ENCODE results near the gene ALDH3B1.
A peak's percentile ranks its signal among the peaks of the same experiment; 100 is the strongest.

The ALDH3B1 gene

DNA sequence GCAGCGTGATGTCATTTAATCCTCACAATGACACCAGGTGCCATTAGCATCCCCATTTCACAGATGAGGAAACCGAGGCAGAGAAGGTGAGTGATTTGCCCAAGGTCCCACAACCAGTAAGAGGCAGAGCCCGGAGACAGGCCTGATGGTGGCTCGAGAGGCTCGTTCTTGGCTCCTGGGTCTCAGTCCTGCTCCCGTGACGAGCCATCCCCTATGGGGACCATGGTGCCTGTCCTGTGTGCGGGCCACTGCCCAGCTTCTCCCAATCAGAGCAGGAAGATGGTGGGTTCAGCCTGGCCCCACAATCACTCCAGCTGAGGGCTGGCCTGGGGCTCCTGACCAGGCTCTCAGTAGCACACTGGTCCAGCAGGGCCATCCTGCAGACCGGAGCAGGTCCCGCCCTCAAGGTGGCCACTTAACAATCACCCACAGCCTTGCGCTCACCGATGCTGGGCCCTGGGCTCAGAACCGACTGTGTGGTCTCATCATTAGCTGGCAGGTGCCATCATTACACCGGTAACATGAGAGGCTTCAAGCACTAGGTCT, 3.6 kb downstream of the ALDH3B1 start:
- no peak for DNase-seq (ENCODE audit: low spot score)

DNA sequence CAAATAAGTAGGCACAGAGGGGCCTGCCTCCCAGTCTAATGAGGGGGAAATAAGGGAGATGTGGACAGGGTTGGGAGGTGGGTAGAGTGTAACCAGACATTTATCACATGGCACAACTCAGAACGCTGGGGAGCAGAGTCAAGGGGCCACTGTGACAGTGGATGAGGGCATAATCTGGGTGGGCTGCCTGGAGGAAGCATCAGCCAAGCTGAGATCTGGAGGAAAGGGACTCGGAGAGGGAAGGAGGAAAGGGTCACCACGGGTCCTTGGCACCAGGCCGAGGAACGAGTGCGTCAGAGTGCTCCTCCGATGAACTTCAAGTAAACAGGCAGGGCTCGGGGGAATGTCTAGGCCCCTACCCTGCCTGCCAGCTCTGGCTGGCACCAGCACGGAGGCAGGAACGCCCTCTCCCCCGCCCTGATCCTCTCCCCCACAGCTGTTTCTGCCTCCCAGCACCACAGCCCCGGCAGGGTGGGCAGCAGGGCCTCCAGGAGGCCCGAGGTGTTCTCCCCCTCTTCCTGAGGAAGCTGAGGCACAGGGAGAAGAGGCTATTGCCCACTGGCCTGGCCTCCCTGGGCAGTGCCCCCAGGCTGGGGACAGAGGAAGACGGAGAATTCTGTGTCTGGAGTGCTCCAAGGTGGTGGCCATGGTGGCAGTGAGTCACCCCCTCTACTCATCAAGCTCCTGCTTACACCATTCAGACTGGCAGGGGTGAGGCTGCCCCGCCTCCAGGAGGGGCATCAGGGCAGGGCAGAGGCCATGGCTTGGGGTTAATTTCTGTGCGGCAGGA, 4.2 kb downstream of the ALDH3B1 start:
- DNase-seq (ENCODE audit: low spot score) = peak; percentile 74

DNA sequence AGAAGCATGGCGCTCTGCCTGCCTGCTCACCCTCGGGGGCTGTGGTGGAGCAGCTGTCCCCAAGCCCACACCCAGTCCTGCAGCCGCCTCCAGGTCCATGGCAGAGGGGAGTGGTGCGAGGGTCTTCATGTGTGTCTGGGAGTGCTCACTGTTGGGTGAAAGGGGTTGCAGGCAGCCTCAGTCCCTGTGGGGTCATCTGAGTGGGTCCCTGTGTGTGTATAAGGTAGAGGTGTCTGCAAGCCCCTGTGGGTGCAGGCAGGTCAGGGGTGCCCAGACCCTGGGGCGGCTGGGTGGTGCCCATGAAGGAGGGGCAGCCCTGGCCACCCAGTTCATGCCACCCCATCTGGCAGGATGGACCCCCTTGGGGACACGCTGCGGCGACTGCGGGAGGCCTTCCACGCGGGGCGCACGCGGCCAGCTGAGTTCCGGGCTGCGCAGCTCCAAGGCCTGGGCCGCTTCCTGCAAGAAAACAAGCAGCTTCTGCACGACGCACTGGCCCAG, 4.9 kb downstream of the ALDH3B1 start:
- no peak for DNase-seq (ENCODE audit: low spot score)

DNA sequence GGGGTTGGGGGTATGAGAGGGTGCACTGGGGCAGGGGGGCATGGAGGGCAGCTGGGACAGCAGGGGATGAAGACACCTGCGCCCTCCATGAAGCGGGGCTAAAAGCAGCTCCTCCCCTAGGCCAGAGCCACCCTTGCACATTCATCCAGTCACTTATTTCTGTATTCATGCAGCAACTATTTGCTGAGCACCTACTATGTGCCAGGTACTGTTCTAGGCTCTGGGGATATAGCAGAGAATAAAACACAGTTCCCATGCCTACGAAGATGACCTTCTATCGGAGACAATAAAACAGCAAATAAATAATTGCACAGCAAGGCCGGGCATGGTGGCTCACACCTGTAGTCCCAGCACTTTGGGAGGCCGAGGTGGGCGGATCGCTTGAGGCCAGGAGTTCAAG, 5.3 kb downstream of the ALDH3B1 start:
- DNase-seq (ENCODE audit: low spot score) = no peak

DNA sequence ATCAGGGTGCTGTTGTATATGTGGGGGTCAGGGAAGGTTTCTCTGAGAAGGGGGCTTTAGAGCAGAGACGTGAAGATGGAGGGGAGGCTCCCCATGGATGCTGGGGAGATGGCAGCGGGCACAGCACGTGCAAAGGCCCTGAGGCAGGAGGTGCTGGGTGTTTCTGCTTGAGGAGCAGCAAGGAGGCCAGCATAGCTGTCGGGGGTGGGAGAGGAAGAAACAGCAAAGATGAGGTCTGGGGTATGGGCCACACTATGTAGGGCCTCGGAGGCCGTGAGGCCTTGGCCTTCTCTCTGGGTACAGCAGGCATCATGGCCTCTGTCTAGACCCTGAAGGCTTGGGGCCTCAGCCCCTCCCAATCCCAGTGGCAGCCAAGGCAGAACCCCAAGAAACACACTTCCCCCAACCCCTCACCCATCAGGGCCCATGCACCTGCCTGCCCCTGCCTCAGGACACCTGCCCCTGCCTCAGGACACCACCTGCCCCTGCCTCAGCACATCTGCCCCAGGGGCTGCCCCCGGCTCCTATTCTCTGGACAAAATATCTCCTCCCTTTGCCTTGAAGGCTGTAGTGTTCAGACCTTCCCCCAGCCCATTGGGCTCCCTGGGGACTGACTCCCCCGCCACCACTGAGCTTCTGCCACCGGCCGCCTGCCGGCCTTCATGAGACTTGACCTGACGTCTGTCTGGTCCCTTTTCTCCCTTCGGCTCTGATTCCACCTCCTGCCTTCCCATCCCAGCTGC, 6.2 kb downstream of the ALDH3B1 start:
- DNase-seq (ENCODE audit: low spot score) = no peak

DNA sequence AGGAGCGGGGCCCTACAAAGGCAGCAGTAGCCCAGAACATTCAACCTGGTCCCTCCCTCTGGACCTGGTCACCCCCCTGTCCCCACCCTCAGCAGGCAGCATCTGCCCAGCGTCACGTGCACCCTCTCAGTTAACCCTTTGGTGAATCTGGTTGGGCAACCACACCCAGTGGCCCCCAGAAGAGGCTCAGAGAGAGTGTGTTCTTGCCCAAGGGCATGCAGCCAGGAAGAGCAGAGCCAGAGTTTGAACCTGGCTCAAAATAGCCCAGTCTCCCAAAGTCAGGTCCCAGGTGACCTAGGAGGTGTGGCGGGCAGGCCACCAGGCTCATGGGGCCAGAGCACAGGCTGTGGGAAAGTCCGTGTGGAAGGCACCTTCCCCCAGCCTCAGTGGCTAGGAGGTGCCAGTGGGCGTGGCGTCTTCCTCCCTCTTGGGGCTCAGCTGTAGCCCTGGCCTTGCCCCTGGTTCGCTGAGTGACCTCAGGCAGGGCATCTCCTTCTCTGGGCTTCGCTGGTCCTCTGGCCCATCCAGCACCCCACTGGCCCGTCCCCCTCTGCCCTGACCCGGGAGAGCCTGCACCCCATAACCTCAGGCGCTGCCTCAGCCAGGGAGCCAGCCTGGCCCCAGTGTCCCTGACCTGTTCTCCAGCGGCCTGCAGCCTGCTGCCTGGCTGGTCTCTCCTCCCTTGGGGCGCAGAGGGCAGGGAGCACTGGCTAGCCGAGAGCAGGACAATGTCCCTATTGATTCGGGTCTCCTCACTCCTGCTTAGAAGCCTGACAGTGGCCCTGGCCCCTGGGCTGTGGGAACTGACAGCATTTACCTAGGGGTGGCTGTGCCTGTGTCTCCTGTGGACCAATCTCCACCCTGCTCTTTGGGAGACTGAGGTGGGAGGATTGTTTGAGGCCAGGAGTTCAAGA, 7.0 kb downstream of the ALDH3B1 start:
- DNase-seq (ENCODE audit: low spot score) = no peak

DNA sequence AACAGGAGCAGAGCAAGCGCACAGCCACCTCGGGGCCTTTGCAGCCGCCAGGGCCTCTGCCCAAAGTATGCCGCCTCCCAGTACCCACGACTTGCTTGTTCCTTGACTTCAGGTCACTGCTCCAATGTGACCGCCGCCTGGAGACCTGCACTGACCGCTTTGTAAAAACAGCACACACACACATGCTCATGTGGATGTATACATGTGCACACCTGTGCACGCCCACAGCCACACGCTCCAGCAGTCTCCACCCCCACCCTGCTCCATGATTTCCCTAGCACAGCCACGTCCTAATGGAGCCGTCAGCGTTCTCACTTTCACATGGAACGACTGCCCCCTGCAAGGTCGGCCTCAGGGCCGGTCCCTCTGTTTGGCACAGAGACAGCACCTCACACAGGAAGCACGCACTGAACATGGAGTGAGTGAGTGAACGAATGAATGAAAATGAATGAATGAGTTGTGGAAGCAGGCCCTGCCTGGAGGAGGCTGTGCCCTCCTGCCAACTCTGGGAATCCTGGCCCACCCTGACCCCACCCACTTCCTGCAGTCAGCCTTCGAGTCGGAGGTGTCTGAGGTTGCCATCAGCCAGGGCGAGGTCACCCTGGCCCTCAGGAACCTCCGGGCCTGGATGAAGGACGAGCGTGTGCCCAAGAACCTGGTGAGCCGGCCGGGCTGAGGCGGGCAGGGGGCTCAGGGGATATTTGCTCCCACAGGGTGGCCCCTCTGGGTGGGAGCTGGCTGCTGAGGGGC, 8.0 kb downstream of the ALDH3B1 start:
- DNase-seq (ENCODE audit: low spot score) = no peak

DNA sequence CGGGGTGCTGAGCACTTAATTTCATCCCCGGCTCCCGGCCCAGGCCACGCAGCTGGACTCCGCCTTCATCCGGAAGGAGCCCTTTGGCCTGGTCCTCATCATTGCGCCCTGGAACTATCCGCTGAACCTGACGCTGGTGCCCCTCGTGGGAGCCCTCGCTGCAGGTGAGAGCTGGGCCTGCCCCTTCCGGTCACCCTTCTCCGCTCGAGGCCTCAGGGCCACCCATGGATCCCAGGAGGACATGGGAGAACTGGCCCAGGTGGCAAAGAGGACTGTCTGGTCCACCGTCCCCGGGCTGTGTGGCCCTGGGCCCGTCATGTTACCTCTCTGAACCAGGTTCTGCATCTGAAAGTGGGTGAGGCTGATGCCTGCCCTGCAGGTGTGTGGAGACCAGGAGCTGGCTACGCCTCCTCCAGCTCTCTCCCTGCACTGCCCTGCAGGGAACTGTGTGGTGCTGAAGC, 8.6 kb downstream of the ALDH3B1 start:
- DNase-seq (ENCODE audit: low spot score) = no peak

DNA sequence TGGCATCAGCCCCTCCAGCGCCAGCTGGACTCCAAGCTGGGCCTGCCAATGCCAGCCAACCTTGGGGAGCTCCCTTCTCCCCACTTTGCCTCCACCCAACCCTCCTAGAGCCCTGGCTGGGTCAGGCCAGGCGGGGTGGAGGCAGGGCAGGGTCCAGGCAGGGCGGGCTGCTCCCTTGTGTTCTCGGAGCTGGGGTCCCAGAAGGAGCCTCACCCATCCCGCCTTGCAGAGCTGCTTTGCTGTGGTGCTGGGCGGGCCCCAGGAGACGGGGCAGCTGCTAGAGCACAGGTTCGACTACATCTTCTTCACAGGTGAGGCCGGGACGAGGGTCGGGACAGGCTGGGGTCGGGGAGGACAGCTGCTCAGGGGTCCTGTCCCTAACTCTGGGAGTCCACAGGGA, 9.4 kb downstream of the ALDH3B1 start:
- DNase-seq (ENCODE audit: low spot score) = no peak

DNA sequence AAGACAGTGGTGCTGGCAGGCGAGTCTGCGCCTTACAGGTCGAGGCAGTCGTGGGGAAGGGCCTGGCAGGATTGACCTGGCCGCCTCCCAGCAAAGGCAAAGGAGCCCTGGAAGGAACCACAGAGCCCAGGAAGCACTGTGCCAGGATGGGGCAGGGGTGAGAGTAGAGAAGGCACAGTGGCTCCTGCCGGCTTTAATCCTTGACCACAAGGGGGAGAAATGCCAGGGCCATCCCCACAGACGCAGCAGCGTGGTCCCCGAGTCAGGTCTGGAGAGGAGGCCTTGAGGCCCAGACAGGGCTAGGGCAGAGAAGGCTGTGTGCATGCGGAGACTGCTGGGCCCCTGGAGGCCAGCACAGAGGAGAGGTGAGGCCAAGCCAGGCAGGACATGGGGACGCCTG, 10.4 kb downstream of the ALDH3B1 start:
- DNase-seq (ENCODE audit: low spot score) = no peak

DNA sequence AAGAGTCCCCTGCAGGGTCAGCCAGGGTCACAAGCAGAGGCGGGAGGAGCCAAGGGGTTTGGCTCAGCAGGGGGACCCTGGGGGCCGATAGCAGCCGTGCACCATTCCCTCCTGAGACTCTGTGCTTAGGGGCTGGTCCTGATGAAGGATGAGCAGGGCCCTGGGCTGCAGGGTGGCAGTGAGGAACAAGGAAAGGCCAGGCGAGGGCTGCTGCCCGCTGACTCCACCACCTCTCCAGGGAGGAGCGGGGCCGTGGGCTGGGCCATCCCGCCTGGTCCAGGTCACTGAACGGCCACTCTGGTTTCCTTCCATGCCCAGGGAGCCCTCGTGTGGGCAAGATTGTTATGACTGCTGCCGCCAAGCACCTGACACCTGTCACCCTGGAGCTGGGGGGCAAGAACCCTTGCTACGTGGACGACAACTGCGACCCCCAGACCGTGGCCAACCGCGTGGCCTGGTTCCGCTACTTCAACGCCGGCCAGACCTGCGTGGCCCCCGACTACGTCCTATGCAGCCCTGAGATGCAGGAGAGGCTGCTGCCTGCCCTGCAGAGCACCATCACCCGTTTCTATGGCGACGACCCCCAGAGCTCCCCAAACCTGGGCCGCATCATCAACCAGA, 11.2 kb downstream of the ALDH3B1 start:
- DNase-seq (ENCODE audit: low spot score) = no peak

DNA sequence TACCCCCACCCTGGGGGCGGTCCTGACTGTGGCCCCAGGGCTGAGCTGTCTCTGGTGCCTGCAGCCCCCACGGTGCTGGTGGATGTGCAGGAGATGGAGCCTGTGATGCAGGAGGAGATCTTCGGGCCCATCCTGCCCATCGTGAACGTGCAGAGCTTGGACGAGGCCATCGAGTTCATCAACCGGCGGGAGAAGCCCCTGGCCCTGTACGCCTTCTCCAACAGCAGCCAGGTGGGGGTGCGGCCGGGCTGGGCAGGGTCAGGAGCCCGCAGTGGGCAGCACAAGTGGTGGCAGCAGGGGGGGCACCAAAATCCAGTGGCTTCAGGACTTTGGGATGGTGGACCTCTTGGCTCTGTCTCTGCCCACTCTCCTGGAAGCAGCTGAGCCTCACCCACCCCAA, 12.4 kb downstream of the ALDH3B1 start:
- DNase-seq (ENCODE audit: low spot score) = no peak

DNA sequence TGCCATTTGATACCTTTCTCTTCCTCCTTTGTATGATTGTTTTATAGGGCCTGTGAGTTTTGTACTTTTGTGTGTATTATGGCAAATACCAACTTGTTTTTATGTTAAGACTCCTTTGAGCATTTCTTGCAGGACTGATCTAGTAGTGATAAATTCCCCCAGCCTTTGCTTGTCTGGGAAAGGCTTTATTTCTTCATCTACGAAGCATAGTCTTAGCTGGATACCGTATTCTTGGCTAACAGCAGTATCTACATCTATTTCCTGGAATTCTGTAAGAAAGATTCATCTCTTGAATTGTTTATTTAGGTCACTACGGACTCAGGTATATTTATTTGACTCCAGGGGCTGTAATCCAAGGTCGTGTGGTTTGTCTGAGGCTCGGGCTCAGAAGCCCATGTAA, 14.4 kb downstream of the ALDH3B1 start:
- DNase-seq (ENCODE audit: low spot score) = no peak

DNA sequence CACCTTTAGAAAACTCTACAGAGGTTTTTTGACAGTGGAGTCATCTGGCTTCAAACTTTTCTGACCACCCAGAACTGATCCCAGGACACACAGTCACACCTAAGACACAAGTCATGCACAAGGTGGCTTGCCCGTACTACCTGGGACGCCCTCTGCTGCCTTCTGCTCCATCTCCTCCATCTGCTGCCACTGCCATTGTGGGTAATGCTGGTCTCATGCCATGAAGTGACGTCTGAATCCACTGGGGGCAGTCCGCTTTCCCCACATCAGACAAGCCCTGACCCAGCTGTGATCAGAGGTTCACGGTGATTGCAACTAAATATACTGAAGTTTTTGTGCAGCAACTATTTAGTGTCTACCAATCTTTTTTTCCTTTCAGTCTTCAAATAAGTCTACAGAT, 14.9 kb downstream of the ALDH3B1 start:
- DNase-seq (ENCODE audit: low spot score) = no peak

DNA sequence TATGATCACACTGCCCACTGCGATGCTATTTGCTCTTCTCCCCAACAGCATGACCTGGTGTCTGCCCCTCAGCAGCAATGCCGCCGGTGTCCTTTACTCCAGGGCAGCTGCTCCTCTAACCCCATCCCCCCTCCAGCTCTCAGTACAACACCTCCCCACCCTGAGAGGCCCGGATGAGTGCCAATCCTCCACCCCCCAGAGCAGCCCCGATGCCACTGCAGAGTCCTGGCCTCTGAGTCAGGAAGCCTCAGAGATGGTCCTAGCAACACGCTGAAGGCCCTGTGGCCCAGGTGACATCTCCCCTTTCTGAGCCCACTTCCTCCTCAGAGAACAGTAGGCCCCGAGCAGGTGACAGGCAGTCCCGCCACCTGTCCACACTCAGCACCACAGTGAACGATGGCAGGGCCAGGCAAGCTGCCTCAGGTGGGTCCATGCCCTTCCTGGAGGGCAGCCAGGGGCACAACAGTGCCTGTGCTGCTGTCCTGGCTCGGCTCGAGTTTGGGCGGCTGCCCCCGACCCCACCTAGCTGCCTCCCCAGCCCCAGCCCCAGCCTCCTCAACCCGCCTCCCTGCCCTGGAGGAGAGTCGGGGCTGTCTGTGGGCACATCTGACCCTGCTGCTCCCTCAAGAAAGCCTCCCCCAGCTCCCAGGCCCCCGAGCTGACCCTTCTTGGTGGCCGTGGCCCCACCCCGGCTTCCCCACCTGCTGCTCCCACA, 16.4 kb downstream of the ALDH3B1 start:
- no peak for DNase-seq (ENCODE audit: low spot score)

DNA sequence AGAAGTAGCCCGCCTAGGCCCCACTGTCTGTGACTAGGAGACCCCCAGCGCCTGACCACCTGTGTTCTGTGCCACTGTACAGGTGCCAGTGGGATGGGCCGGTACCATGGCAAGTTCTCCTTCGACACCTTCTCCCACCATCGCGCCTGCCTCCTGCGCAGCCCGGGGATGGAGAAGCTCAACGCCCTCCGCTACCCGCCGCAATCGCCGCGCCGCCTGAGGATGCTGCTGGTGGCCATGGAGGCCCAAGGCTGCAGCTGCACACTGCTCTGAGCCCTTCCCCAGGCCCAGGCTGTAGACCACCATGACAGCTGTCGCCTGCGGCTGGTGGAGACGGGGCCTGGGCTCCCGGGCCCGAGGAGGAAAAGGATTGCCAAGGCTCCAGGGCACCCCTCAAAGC, 17.5 kb downstream of the ALDH3B1 start:
- DNase-seq (ENCODE audit: low spot score) = no peak

DNA sequence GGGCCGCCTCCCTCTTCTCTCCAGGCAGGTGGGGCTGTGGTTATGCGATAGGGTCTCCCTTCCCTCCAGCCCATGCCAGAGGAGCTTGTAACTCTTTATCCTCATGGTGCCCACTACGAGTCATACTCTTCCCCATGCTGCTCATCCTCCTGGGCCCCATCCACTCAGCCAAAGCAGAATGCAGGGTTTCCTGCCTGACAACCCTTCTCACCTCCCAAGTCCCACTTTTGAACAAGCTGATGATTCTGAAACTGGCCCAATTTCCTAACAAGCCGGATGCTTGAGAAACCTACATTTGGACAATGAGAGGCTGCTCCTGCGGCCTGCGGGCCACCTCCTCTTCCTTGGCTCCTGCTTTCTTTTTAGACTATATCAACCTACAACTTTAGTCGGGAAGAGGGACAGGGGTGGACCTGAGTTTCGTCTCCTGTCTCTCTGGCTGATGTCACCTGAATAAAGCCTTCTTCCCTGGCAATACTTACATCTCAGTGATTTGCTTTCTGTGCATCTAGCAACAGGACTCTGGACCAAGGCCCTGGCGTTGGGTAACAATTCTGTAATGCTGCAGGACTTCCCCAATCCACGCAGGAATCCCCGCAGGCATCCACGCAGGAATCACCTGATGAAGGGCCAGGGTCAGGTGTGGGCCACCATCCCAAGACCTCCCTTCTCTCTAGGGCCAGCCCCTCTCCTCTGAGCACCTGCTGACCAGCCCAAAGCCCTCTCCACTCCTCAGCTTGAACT, 18.8 kb downstream of the ALDH3B1 start:
- no peak for DNase-seq (ENCODE audit: low spot score)

DNA sequence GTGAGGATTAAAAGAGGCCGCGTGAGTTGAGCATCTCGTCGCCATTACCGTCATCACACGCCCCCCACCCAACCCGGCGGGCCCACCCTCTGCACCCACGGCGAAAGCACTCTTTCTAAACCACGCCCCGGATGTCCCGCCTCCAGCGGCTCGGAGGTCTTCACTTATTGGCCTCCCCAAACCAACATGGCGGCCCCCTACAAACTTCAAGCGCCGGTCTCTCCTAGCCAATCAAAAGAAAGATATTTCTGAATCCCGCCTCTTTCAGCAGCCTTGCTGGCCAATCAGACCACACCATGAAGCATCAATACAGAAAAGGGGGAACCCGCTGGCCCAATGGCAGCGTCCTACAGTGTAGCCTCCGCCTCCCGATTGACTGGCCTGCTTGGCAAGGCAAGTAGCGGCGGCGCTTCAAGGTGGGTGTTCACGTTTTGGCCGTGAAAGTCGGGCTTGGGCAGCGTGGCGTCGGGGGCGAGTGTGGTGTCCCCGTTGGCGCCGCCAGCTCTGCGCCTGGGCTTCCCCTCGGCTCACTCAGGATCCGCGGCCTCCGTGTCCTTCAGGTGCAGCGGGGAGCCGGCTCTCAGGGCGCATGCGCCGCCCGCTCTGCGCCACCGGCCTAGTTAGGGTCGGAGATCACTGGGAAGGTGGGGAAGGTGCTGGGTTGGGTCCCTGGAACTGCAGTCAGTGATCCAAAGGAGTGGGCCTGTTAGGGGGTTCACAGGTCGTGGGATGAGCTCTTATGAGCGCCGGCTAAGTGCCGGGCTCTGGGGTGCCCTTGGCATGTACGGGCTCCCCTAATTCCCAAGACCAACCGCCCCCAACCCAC, 20.4 kb downstream of the ALDH3B1 start, which contains the start of gene NDUFS8:
Gene NDUFS8, plus strand, starts transcription at position 364 of the 826 bp plus-strand sequence. CDS start 1,471 bp downstream, outside the sequence.
- DNase-seq (ENCODE audit: low spot score) = peak; percentile 100
